ENCODE results near the gene PIK3R5.

GRCh38 chr17:8941520-8941919 lies 24.0 kb downstream of the PIK3R5 start:
- TF ChIP-seq CTCF (IDR thresholded peaks at IDR 0.05) (no peak), EP300 (IDR thresholded peaks at IDR 0.05) (no peak)

All from tibial nerve (tissue), 4 donors.